Activated CD4-positive, alpha-beta T cell treated with anti-CD3 and anti-CD28 coated beads for 4 hours (primary cell): ENCODE measurements around the gene TMEM132C.

Experiments used
- DNase-seq, 2 donors: peaks; one replicate each; pipeline ENCODE4 v3.0.0-alpha.2; 2020

Gene TMEM132C

GRCh38 chr12:128619263-128619662 lies 352.3 kb downstream of the TMEM132C start:
- DNase-seq, result no peak

- no peak for DNase-seq
Measured at GRCh38 chr12:128621304-128621703, 354.3 kb downstream of the TMEM132C start.

- DNase-seq, result no peak
Measured at GRCh38 chr12:128623748-128624147, 356.8 kb downstream of the TMEM132C start.

GRCh38 chr12:128626808-128627320 lies 359.9 kb downstream of the TMEM132C start:
- no peak for DNase-seq

GRCh38 chr12:128627659-128628058 lies 360.7 kb downstream of the TMEM132C start:
- no peak for DNase-seq

GRCh38 chr12:128629979-128630378 lies 363.0 kb downstream of the TMEM132C start:
- DNase-seq, result no peak

- DNase-seq, result no peak
Measured at GRCh38 chr12:128637642-128638606, 371.0 kb downstream of the TMEM132C start.

GRCh38 chr12:128639089-128639488 lies 372.1 kb downstream of the TMEM132C start:
- DNase-seq, result no peak

- DNase-seq, result no peak
Measured at GRCh38 chr12:128643155-128643554, 376.2 kb downstream of the TMEM132C start.

- DNase-seq, result no peak
Measured at GRCh38 chr12:128644664-128645296, 377.8 kb downstream of the TMEM132C start.

GRCh38 chr12:128649902-128650301 lies 382.9 kb downstream of the TMEM132C start:
- no peak for DNase-seq

- no peak for DNase-seq
Measured at GRCh38 chr12:128652136-128652751, 385.3 kb downstream of the TMEM132C start.

GRCh38 chr12:128654468-128654867 lies 387.5 kb downstream of the TMEM132C start:
- DNase-seq, result no peak

GRCh38 chr12:128657378-128657777 lies 390.4 kb downstream of the TMEM132C start:
- no peak for DNase-seq

GRCh38 chr12:128660532-128661225 lies 393.7 kb downstream of the TMEM132C start:
- no peak for DNase-seq

GRCh38 chr12:128661226-128661569 lies 394.2 kb downstream of the TMEM132C start:
- DNase-seq, result no peak

- DNase-seq, result no peak
Measured at GRCh38 chr12:128662101-128662500, 395.1 kb downstream of the TMEM132C start.

GRCh38 chr12:128664501-128664900 lies 397.5 kb downstream of the TMEM132C start:
- DNase-seq, result no peak

- no peak for DNase-seq
Measured at GRCh38 chr12:128667193-128667592, 400.2 kb downstream of the TMEM132C start.

- DNase-seq, result no peak
Measured at GRCh38 chr12:128671528-128672042, 404.6 kb downstream of the TMEM132C start.

- DNase-seq, result no peak
Measured at GRCh38 chr12:128672428-128672827, 405.5 kb downstream of the TMEM132C start.

- DNase-seq, result no peak
Measured at GRCh38 chr12:128672893-128673292, 405.9 kb downstream of the TMEM132C start.

GRCh38 chr12:128675576-128675975 lies 408.6 kb downstream of the TMEM132C start:
- DNase-seq, result no peak
